Activated naive CD4-positive, alpha-beta T cell treated with Interleukin-2 at 50 U/mL for 16 hours (primary cell): ENCODE results near the gene OS9.
A peak's percentile ranks its signal among the peaks of the same experiment; 100 is the strongest.

ENCODE experiments used
- DNase-seq: peaks from one replicate; pipeline ENCODE4 v3.0.0-alpha.2; 2020

Gene OS9

GRCh38 chr12:57724003-57724935 is 30.3 kb downstream of the OS9 start:
- DNase-seq = no peak

- DNase-seq = no peak
Measured at GRCh38 chr12:57724936-57725740, 31.2 kb downstream of the OS9 start.

GRCh38 chr12:57725851-57726150 is 31.9 kb downstream of the OS9 start:
- no peak for DNase-seq

GRCh38 chr12:57726151-57726883 is 32.4 kb downstream of the OS9 start:
- peak; percentile 14 for DNase-seq

GRCh38 chr12:57726884-57727757 is 33.2 kb downstream of the OS9 start:
- no peak for DNase-seq

- no peak for DNase-seq
Measured at GRCh38 chr12:57727758-57728395, 33.9 kb downstream of the OS9 start.

DNA sequence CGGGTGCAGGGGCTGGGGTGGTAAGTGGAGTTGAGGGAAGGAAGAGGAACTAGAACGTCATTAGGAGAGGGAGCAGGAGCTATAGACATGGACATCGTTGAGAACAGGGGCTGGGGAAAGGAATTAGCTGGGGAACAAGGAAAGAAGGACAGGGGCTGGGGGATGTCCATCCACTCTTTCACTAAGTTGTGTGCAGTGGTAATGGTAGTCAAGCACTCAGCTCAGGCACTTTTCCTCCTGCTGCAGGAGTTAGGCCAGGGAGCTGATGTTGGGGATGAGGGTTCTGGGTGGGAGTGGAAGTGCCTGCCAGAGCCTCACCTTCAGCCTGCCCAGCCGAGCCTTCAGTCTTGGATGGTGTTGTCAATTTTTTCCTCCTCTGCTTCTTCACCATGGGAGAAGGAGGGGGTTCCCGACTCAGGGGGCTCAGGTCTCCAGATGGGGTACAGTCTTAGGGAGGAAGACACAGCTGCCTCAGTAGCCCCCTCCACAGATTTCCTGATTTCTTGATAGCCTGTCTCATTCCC is 35.5 kb downstream of the OS9 start:
- DNase-seq = no peak

DNA sequence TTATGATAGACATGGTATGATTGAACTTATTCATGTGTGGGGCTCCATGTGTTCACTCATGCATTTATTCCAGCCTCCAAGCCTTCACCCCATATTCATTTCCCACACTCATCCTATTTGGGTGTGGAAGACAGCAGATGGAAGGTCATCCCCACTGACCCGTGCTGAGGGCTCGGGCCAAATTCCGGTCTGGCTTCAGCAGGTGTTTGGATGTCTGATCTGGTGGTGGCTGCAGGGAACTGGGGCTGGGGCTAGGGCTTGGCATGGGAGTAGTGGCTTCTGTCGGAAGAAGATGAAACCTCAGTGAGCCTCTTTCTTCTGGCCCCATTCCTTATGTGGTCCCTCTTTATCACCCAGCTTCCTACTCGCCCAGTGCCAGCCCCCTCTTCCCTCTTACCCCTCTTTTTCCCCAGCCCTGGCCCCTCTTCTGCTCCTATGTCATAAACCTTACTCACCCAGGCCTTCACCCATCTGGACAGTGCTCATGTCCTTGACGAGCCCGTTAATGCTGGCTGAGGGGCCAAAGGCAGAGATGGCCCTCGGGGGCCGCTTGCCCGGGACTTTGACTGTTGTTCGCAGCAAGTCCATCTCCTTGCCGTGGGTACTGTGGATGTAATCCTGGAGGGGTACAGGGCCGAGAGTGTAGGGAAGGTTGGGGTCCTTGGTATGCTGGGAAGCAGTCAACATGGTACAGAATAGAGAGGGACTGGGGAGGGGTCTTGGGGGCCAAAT is 36.6 kb downstream of the OS9 start:
- DNase-seq = no peak

GRCh38 chr12:57731411-57732080 is 37.6 kb downstream of the OS9 start:
- no peak for DNase-seq

DNA sequence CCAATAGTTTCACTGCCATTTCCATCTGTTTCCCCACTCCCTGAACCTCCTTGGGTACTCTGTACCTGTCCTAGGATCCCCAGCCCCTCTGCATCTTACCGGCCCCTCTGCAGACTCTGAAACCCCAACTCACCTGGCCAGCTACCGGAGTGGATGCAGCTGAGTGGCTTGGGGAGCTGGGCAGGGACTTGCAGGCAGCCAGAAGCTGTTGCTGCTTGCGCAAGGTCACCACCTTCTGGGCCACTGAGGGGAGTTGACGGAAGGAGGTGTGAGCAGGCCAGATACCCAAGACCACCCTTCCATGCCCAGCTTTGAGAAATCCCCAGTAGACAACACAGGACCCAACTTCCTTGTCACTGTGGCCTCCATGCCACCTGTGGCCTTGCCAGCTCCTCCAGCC is 38.3 kb downstream of the OS9 start:
- no peak for DNase-seq

GRCh38 chr12:57732726-57733593 is 39.0 kb downstream of the OS9 start:
- no peak for DNase-seq

- no peak for DNase-seq
Measured at GRCh38 chr12:57733928-57734327, 40.0 kb downstream of the OS9 start.

DNA sequence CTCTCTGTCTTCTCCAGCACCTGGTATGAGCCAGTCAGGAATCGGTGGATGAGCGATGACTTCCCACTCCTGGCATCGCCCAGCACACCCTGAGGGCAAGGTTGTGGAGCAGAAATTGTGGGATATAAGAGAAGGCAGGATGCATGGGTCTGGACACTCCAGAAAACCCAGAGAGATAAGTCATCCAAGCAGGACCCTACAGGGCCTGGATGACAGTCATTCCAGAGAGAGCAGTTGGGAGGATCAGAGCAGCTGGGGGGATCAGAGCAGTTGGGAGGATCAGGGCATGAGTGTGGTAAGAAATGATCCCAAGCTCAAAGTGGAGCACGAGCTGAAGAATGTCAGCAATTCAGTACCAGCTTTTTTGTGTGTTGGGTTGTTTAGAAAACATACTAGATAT is 40.7 kb downstream of the OS9 start:
- no peak for DNase-seq

GRCh38 chr12:57735198-57735855 is 41.4 kb downstream of the OS9 start:
- DNase-seq = no peak

GRCh38 chr12:57735952-57736740 is 42.2 kb downstream of the OS9 start:
- no peak for DNase-seq

DNA sequence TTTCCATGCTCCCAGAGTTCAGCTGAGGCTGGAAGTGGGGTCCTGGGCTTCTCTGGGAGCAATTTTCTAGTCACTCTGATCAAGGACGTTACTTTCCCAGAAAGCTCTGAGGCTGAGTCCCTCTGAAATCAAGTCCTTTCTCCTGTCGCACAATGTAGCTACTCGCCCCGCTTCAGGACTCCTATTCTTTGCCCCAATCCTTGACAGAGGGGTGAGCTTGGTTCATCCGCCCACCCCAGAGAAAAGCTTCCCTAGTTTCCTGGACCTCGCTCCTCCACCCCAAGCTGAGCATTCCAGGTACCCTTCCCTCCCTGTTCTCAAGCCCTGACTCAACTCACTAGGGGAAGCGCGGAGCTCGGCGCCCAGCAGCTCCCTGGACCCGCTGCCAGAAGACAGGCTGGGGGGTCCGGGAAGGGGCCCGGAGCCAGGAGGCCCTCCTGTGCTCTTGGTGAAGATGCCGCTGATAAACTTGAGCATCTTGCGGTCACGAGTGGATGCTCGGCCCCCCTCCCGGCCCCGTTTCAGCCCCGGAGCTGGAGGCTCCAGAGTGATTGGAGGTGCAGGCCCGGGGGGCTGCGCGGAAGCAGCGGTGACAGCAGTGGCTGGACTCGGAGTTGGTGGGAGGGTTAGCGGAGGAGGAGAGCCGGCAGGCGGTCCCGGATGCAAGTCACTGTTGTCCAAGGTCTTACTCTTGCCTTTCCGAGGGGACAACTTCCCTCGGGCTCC is 43.0 kb downstream of the OS9 start:
- DNase-seq = no peak
